ENCODE data around the gene MYZAP. TPM values are rescaled to one million over a fixed set of nuclear protein-coding genes. Genes with fewer than 3 reads are reported as not detected.

The MYZAP gene
- total RNA-seq, 1 experiment from 2014 or later, result 0.63 TPM

- Histone ChIP-seq H3K9ac (ENCODE audit: extremely low read depth, insufficient read length, low read length) (no peak overlapping the region), H3K23me2 (ENCODE audit: insufficient read length, low read depth, low read length, poor library complexity, severe bottlenecking) (no peaks in the 10 kb centered on the region), H3K4me1 (ENCODE audit: insufficient read depth, low read length) (peaks cover 6% of the 10 kb centered on the region; the same call in 1 of the 2 replicates), H3K79me2 (ENCODE audit: insufficient read depth, low read length) (no peaks in the 10 kb centered on the region), H2BK5ac (ENCODE audit: insufficient read length, low read length) (no peak overlapping the region), H3K4ac (ENCODE audit: low read depth, low read length) (no peak overlapping the region), H3K9me3 (ENCODE audit: control insufficient read depth, low read depth, low read length) (no peaks in the 10 kb centered on the region), H3K14ac (ENCODE audit: insufficient read depth, low read length) (no peak overlapping the region), H3K27ac (ENCODE audit: insufficient read length, low read depth, low read length) (no peak overlapping the region), H3K56ac (ENCODE audit: insufficient read length, low read depth, low read length) (no peak overlapping the region), H4K8ac (replicated peaks; ENCODE audit: insufficient read length, low read depth, low read length) (no peak overlapping the region), H2AK5ac (ENCODE audit: insufficient read length, low read length) (no peak overlapping the region), H4K91ac (ENCODE audit: insufficient read length, low read depth, low read length) (no peak overlapping the region), H3T11ph (ENCODE audit: low read length) (no peak overlapping the region), H3K23ac (ENCODE audit: insufficient read length, low read depth, low read length) (no peak overlapping the region), H4K5ac (ENCODE audit: insufficient read length, low read depth, low read length) (no peak overlapping the region), H3K18ac (ENCODE audit: insufficient read length, low read depth, low read length) (no peak overlapping the region), H3K27me3 (ENCODE audit: insufficient read depth, low read length) (no peaks in the 10 kb centered on the region), H2BK12ac (ENCODE audit: insufficient read length, low read depth, low read length) (no peak overlapping the region), H3K4me2 (ENCODE audit: insufficient read depth, insufficient read length, low read length) (no peak overlapping the region), H2AFZ (ENCODE audit: low read length) (no peak overlapping the region), H3K79me1 (ENCODE audit: insufficient read depth, low read depth, low read length, poor library complexity, severe bottlenecking) (no peaks in the 10 kb centered on the region), H2BK120ac (ENCODE audit: low read depth, low read length, poor library complexity, severe bottlenecking) (no peak overlapping the region), H4K20me1 (ENCODE audit: control insufficient read depth, insufficient read depth, insufficient read length) (no peaks in the 10 kb centered on the region), H2BK20ac (ENCODE audit: low read depth, low read length, poor library complexity, severe bottlenecking) (no peak overlapping the region), H2BK15ac (ENCODE audit: low read depth, low read length) (no peak overlapping the region)
- WGBS (ENCODE audit: extremely low coverage, insufficient read length, low lambda C conversion rate), result no CpG with 5 or more reads among the region's 2 CpGs
- TF ChIP-seq CTCF (conservative IDR thresholded peaks at IDR 0.05), result no peak
- no peak for DNase-seq
- H3K9me3 Mint-ChIP-seq, result no peaks in the 10 kb centered on the region
- H3K27ac Mint-ChIP-seq, result 0 out of 7 replicates have a peak overlapping the region, but pooled peaks of 1 of the 3 experiments have one; percentile 17
- peaks cover 22 to 34% of the 10 kb centered on the region in 2 experiments for H3K4me1 Mint-ChIP-seq
- no peaks in the 10 kb centered on the region for H3K27me3 Mint-ChIP-seq (ENCODE audit: low read depth)
- peaks cover 28 to 70% (median 65%) of the 10 kb centered on the region in 3 experiments; a peak in 6 of 7 replicates for H3K36me3 Mint-ChIP-seq (ENCODE audit: insufficient read depth in 1 of 3, low read depth in 3 of 3)
- H3K4me3 Mint-ChIP-seq, result no peak overlapping the region
These were observed 43.4 kb upstream of the MYZAP start for GRCh38 chr15:57548351-57548750.
